GM19372 (cell line): ENCODE measurements around the gene ESPNL.

Experiments
- ATAC-seq: cut with Tn5 transposase; IDR thresholded peaks from one replicate; pipeline ENCODE4 v1.9.1; 2021; ENCODE audit warnings: mild to moderate bottlenecking, low read depth, moderate library complexity; ENCODE audit not compliant: unreplicated experiment

Gene ESPNL

GRCh38 chr2:238138331-238139195 is 38.4 kb downstream of the ESPNL start, which contains the start of gene KLHL30:
Gene KLHL30 (plus strand): TSS chr2:238138668. CDS start chr2:238140755, 2,087 bp downstream.
- ATAC-seq = no peak

- ATAC-seq = no peak
These were observed 39.3 kb downstream of the ESPNL start for GRCh38 chr2:238139196-238140039.

DNA sequence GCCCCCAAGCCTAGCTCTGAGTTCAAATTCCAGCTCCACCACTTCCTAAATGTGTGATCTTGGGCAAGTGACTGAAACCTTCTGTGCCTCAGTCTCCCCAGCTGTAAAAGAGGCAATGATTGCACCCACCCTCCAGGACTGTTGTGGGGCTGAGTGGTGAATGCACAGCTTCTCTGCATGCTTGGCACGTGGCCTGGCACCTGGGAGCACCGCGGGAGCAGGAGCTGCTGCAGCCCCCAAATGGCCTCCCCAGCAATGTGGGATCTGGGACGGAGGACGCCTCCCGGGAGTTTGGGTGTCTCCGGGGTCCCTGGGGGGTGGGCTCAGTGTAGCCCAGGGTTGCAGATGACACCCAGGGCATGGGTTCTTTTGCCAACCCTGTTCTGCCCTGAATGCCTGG is 39.9 kb downstream of the ESPNL start:
- ATAC-seq = no peak

GRCh38 chr2:238140721-238141540 is 40.8 kb downstream of the ESPNL start:
- ATAC-seq = no peak

GRCh38 chr2:238141541-238142318 is 41.6 kb downstream of the ESPNL start:
- ATAC-seq = no peak

DNA sequence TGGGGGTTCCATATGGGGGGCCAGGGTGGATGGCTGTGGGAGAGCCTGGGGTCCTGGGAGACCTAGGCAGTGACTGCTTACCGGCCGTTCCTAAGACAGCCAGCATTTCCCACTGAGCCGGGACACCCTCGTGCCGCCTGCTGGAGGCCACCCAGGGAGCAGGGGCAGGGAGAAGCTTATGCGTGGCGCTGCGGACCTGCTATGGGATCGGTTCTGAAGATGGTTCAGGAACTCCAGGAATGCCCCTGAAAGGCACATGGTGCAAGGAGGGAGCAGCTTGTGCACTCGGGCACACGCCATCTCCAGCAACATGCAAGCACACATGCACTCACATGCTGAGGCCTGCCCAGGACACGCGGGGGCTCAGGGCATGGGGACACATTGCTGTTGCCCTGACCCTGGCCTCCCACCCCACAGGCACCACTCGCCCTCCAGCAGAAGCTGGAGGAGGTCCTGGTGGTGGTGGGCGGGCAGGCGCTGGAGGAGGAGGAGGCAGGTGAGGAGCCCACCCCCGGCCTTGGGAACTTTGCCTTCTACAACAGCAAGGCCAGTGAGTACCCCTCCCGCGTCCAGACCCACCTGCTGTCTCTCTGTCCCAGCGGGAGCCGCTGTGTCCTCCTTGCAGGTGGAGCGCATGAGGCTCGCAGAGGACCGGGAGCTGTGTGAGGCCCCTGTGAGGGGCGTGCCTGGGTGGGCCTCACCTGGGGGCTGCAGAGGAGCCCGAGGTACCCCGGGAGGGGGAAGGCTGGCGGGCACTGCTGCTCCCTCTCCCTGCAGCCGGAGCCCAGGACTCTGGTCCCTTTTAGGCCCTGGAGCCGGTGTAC is 42.5 kb downstream of the ESPNL start:
- no peak for ATAC-seq

DNA sequence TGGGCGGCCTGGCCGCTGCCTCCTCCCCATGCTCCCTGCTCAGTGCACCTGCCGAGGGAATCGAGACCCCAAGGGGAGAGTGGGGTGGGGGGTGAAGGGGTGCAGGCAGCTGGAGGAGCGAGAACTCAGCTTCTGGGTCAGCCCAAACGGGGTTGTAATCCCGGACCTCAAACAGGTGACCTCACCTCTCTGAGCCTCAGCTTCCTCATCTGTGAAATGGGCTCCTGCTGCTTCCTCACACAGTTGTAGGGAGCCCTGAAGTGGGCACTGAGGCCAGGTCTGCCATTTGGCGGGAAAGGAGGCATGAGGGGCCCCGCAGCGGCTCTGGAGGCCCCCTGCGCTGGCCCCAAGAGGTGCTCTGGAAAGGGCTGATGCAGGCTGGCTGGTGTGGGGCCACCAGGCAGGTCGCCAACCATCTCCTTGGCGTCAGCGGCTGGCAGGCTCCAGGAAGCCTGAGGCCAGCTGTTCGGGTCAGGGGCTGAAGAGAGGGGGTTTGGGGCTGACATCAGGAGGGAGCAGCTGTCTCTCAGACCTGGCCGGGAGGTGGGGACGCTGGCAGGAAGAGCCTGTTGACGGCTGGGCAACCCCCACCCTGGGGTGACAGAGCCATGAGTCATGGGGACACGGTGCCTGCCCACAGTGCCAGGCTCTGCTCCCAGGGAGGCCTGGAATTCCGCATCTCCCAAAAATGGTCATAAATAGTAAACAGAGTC is 43.3 kb downstream of the ESPNL start:
- ATAC-seq = no peak

- ATAC-seq = no peak
These were observed 44.1 kb downstream of the ESPNL start for GRCh38 chr2:238144262-238144661.

GRCh38 chr2:238145046-238145445 is 44.9 kb downstream of the ESPNL start:
- no peak for ATAC-seq

DNA sequence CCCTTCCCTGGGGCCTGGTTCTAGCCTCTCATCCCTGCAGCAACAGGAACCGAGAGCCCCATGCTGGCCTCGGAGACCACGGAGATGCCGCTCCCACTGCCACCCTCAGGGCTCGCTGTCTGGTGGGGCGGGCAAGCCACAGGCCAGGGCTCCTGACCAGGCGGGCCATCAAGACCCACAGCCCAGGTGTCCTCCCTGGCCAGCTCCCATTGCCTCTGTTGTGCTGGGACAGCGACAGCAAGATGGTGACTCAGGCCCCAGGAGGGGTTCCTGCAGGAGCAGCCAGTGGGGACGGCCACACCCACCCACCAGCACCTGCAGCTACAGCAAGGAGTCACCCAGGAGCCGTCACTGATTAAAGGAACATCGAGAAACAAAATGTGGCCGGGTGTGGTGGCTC is 45.7 kb downstream of the ESPNL start:
- ATAC-seq = no peak

DNA sequence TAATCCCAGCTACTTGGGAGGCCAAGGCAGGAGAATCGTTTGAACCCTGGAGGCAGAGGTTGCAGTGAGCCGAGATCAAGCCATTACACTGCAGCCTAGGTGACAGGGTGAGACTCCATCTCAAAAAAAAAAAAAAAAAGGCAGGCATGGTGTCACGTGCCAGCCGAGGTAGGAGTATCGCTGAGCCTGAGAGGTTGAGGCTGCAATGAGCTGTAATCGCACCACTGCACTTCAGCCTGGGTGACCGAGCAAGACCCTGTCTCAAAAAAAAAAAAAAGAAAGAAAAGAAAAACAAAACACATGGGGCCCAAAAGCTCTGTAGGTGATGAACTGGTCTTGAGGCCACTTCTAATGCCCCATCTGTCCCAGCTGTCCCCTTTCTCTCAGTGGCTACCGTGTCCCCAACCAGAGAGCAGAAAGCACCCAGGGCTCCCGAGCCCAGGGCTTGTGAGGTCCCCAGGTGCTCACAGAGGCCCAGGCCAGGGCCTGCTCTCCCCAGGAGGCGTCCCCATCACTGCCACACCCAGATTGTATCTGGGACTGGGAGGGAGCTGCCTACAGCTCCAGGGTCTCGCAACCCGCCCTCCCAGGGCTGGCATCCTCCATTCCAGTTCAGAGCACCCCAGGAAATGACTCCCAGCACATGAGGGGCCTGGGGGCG is 46.9 kb downstream of the ESPNL start:
- ATAC-seq = no peak

GRCh38 chr2:238148981-238149380 is 48.8 kb downstream of the ESPNL start:
- no peak for ATAC-seq

- ATAC-seq = no peak
These were observed 49.9 kb downstream of the ESPNL start for GRCh38 chr2:238149841-238150572.

GRCh38 chr2:238150686-238151085 is 50.5 kb downstream of the ESPNL start:
- no peak for ATAC-seq

DNA sequence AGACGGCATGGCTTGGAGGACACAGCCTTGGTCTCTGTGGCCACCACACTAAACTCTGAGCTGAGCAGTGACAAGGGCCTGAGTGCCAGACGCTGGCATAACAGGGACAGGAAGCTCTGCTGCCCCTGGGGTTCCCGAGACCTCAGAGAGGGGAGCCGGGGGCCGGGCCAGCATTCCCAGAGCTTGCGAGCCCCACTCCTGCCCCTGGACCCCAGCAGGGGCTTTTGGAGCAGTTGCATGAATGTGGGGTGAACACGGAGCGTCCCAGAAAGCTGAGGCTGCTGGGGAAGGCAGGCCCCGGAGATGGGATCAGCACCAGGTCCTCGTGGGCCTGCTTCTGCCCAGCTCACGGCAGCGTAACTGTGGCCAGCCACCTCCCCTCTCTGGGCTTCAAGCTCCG is 51.1 kb downstream of the ESPNL start:
- no peak for ATAC-seq

- ATAC-seq = no peak
These were observed 51.6 kb downstream of the ESPNL start for GRCh38 chr2:238151628-238152235.
